GM12875 (cell line): ENCODE measurements around the gene CTAGE6.
"Not testable (repeated sequence)": the region's sequence is repeated elsewhere in the genome, so short reads cannot be mapped to it uniquely, and the experiment has no call there.

Source experiments
- H3K4me3 ChIP-seq: one replicate; pipeline ENCODE4 v1.5.1; 2011; ENCODE audit warnings: low read depth, low read length, control low read depth
- CTCF ChIP-seq: IDR thresholded peaks from 2 replicates; pipeline ENCODE4 v1.5.1; 2011; ENCODE audit warnings: low read depth, mild to moderate bottlenecking, control low read depth, inconsistent platforms, low read length, moderate library complexity, borderline replicate concordance; ENCODE audit not compliant: insufficient read depth

Gene CTAGE6

GRCh38 chr7:143737037-143737819 is 20.3 kb downstream of the CTAGE6 start:
- TF ChIP-seq CTCF: peak; percentile 32; the same call in 1 of the 2 replicates
- H3K4me3 ChIP-seq: not testable (repeated sequence)

GRCh38 chr7:143735962-143736361 is 21.5 kb downstream of the CTAGE6 start:
- no peak for TF ChIP-seq CTCF
- no peak overlapping the region for H3K4me3 ChIP-seq

- H3K4me3 ChIP-seq: no peak overlapping the region
- TF ChIP-seq CTCF: no peak
These were observed 23.6 kb downstream of the CTAGE6 start for GRCh38 chr7:143733876-143734275.

- no peak overlapping the region for H3K4me3 ChIP-seq
- no peak for TF ChIP-seq CTCF
These were observed 29.1 kb downstream of the CTAGE6 start for GRCh38 chr7:143728333-143728862.

- not testable (repeated sequence) for H3K4me3 ChIP-seq
These were observed 29.9 kb downstream of the CTAGE6 start for GRCh38 chr7:143727561-143727960.

GRCh38 chr7:143726143-143726542 is 31.4 kb downstream of the CTAGE6 start:
- not testable (repeated sequence) for H3K4me3 ChIP-seq

GRCh38 chr7:143720335-143720734 is 37.2 kb downstream of the CTAGE6 start:
- H3K4me3 ChIP-seq: not testable (repeated sequence)

- not testable (repeated sequence) for H3K4me3 ChIP-seq
These were observed 41.8 kb downstream of the CTAGE6 start for GRCh38 chr7:143715543-143716193.

- not testable (repeated sequence) for H3K4me3 ChIP-seq
These were observed 42.7 kb downstream of the CTAGE6 start for GRCh38 chr7:143714581-143715454.

GRCh38 chr7:143712381-143712780 is 45.1 kb downstream of the CTAGE6 start:
- not testable (repeated sequence) for H3K4me3 ChIP-seq

- H3K4me3 ChIP-seq: not testable (repeated sequence)
These were observed 45.7 kb downstream of the CTAGE6 start for GRCh38 chr7:143711727-143712324.

- not testable (repeated sequence) for H3K4me3 ChIP-seq
These were observed 47.6 kb downstream of the CTAGE6 start for GRCh38 chr7:143709895-143710294.
